Upper lobe of left lung (tissue), 6 donors: ENCODE measurements around the gene ZNF615. TPM values are rescaled to one million over a fixed set of nuclear protein-coding genes. Genes with fewer than 3 reads are reported as not detected.

ENCODE experiments used
- ATAC-seq, 2 donors: fragments of 200-7000 bp; cut with Tn5 transposase; one replicate each; pipeline ENCODE4 v1.9.1; 2022; ENCODE audit warnings: mild to moderate bottlenecking in 2 of 2, moderate library complexity in 2 of 2; ENCODE audit not compliant: low FRiP score in 2 of 2
- DNase-seq, 2 donors: peaks; one replicate each; pipeline ENCODE4 v3.0.0-alpha.2; 2019 to 2020
- H3K27ac ChIP-seq, 4 donors: fragments of 200-600 bp; sonication (generic); one replicate each; pipeline ENCODE4 v1.5.1; 2016 to 2019
- H3K27me3 ChIP-seq, 4 donors: fragments of 200-600 bp; sonication (generic); one replicate each; pipeline ENCODE4 v1.5.1; 2017 to 2019
- H3K36me3 ChIP-seq, 4 donors: fragments of 200-600 bp; sonication (generic); one replicate each; pipeline ENCODE4 v1.5.1; 2016 to 2019
- H3K4me1 ChIP-seq, 4 donors: fragments of 200-600 bp; sonication (generic); one replicate each; pipeline ENCODE4 v1.5.1; 2018 to 2019
- H3K4me3 ChIP-seq, 4 donors: fragments of 200-600 bp; sonication (generic); one replicate each; pipeline ENCODE4 v1.5.1; 2017 to 2019; ENCODE audit warnings: mild to moderate bottlenecking in 2 of 4, moderate library complexity in 1 of 4
- H3K9me3 ChIP-seq, 4 donors: fragments of 200-600 bp; sonication (generic); one replicate each; pipeline ENCODE4 v1.5.1; 2018 to 2019
- CTCF ChIP-seq, 6 experiments: fragments of 450-650 bp in 4 of 6; fragments of 200-600 bp in 2 of 6; sonication (generic) in 2 of 6; IDR thresholded peaks; one replicate each; pipeline ENCODE4 v1.5.1; 2016 to 2019; ENCODE audit warnings: antibody characterized with exemption in 6 of 6
- EP300 ChIP-seq, 4 donors: sonication (generic); formaldehyde crosslinking; IDR thresholded peaks; one replicate each; pipeline ENCODE4 v1.5.1; 2017; ENCODE audit warnings: antibody characterized with exemption in 4 of 4, control low read depth in 2 of 4
- POLR2A ChIP-seq, 4 donors: fragments of 450-650 bp; IDR thresholded peaks; one replicate each; pipeline ENCODE4 v1.5.1; 2016 to 2017; ENCODE audit warnings: antibody characterized with exemption in 4 of 4, mild to moderate bottlenecking in 2 of 4
- POLR2AphosphoS5 ChIP-seq, 2 donors: sonication (generic); formaldehyde crosslinking; IDR thresholded peaks; one replicate each; pipeline ENCODE4 v1.5.1; 2017; ENCODE audit warnings: antibody characterized with exemption in 2 of 2
- WGBS, 2 donors: methylation state at CpG; one replicate each; pipeline ENCODE4 v1.1.5; 2017 to 2018; 5-methylcytosine and 5-hydroxymethylcytosine counted together
- total RNA-seq, 6 donors: library from RNA; depleted of rRNA in 4 of 6; stranded (reverse); fragments of >200 nt in 4 of 6; gene quantifications; one replicate each; pipeline versions ENCODE4 v1.1.0 to v1.2.1, GENCODE V29; 2016 to 2021
- donor health status: DM: no; HTN: no; CAD: no; lungs with moderate emphysema.
- donor health status: DM: no; HTN: yes; CAD: no; lungs with severe emphysema.

The ZNF615 gene
- total RNA-seq, 6 donors from 2014 or later: 5.8 to 14.3 (median 8.6) TPM

GRCh38 chr19:51944798-51945552 lies 63.0 kb downstream of the ZNF615 start:
- TF ChIP-seq POLR2A (IDR thresholded peaks at IDR 0.05) (no peak), EP300 (IDR thresholded peaks at IDR 0.05) (no peak), CTCF (IDR thresholded peaks at IDR 0.05) (no peak), POLR2AphosphoS5 (IDR thresholded peaks at IDR 0.05) (no peak)

More at GRCh38 chr19:51944798-51945552, 63.0 kb downstream of the ZNF615 start:
- no peak for DNase-seq
- H3K27me3 ChIP-seq: no peaks in the 10 kb centered on the region
- H3K4me3 ChIP-seq: no peak overlapping the region
- no peak for ATAC-seq
- H3K27ac ChIP-seq: no peak overlapping the region
- peaks cover 84 to 99% (median 97%) of the 10 kb centered on the region in 4 donors for H3K9me3 ChIP-seq
- WGBS, 2 donors: 97 to 99% methylated on average over 7 of the region's 7 CpGs
- H3K4me1 ChIP-seq: no peaks in the 10 kb centered on the region
- H3K36me3 ChIP-seq: peaks cover 46 to 58% (median 55%) of the 10 kb centered on the region in 4 donors

Other genes with a start within 250 kb of the ZNF615 start
- 10 to 100 TPM in 3 of 6 donors, 1 to 10 TPM in 3; 4.2 to 52.4 (median 20.5) TPM for gene FPR2, start 247.0 kb downstream of the ZNF615 start, total RNA-seq
- gene FPR3, start 213.1 kb downstream of the ZNF615 start, total RNA-seq: 10 to 100 TPM in 5 of 6 donors, 1 to 10 TPM in 1; 8.8 to 50.9 (median 20.1) TPM
- gene ZNF577, start 120.3 kb downstream of the ZNF615 start, total RNA-seq: 10 to 100 TPM in 3 of 6 donors, 1 to 10 TPM in 3; 7.4 to 82.8 (median 12.1) TPM
- gene ZNF649, start 103.2 kb downstream of the ZNF615 start, total RNA-seq: 10 to 100 TPM in 5 of 6 donors, 1 to 10 TPM in 1; 6.3 to 37.7 (median 11.5) TPM
- gene ZNF613, start 80.7 kb downstream of the ZNF615 start, total RNA-seq: 1 to 10 TPM; 3.1 to 8.2 (median 6.1) TPM
- 10 to 100 TPM in 5 of 6 donors, 1 to 10 TPM in 1; 3.1 to 29.3 (median 11.4) TPM for gene ZNF350, start 21.4 kb downstream of the ZNF615 start, total RNA-seq
- gene ZNF614, start 20.2 kb upstream of the ZNF615 start, total RNA-seq: 1 to 10 TPM in 5 of 6 donors, under 1 TPM in 1; 0.78 to 7.1 (median 5.9) TPM
- 10 to 100 TPM in 5 of 6 donors, 1 to 10 TPM in 1; 8.4 to 16.3 (median 12.8) TPM for gene ZNF432, start 40.6 kb upstream of the ZNF615 start, total RNA-seq
- gene ZNF841, start 87.6 kb upstream of the ZNF615 start, total RNA-seq: 10 to 100 TPM; 13.7 to 32.5 (median 17.1) TPM
- gene ZNF616, start 131.7 kb upstream of the ZNF615 start, total RNA-seq: 10 to 100 TPM in 3 of 6 donors, 1 to 10 TPM in 3; 2.2 to 19.9 (median 10.2) TPM
- 10 to 100 TPM in 5 of 6 donors, 1 to 10 TPM in 1; 8.4 to 24.3 (median 14.7) TPM for gene ZNF836, start 163.4 kb upstream of the ZNF615 start, total RNA-seq
- 100 to 1,000 TPM in 5 of 6 donors, 10 to 100 TPM in 1; 90.1 to 214 (median 177) TPM for gene PPP2R1A, start 181.8 kb upstream of the ZNF615 start, total RNA-seq